DOHH2 (cell line): ENCODE data around the gene PDSS1.

Source experiments
- H3F3A ChIP-seq: fragments of 200-600 bp; sonication (generic), shearing (Covaris generic); 2 replicates; pipeline ENCODE4 v1.6.0; 2016; ENCODE audit warnings: antibody characterized with exemption, mild to moderate bottlenecking; ENCODE audit not compliant: control insufficient read depth, insufficient read depth
- H3K27ac ChIP-seq: fragments of 200-600 bp; sonication (generic); 2 replicates; pipeline ENCODE4 v1.5.1; 2014; ENCODE audit warnings: low read depth, mild to moderate bottlenecking, low read length, moderate library complexity
- H3K27me3 ChIP-seq: fragments of 200-600 bp; sonication (generic); 2 replicates; pipeline ENCODE4 v1.6.1; 2014; ENCODE audit warnings: mild to moderate bottlenecking, low read length, mixed read lengths; ENCODE audit not compliant: control insufficient read depth
- H3K36me3 ChIP-seq: fragments of 200-600 bp; sonication (generic); 2 replicates; pipeline ENCODE4 v1.6.1; 2014; ENCODE audit warnings: mild to moderate bottlenecking, low read length, moderate library complexity, mixed read lengths; ENCODE audit not compliant: control insufficient read depth
- H3K4me1 ChIP-seq: fragments of 200-600 bp; sonication (generic); 2 replicates; pipeline ENCODE4 v1.6.1; 2014; ENCODE audit warnings: mild to moderate bottlenecking, low read length, mixed read lengths; ENCODE audit not compliant: control insufficient read depth
- H3K4me2 ChIP-seq: fragments of 200-600 bp; sonication (generic); 2 replicates; pipeline ENCODE4 v1.6.0; 2014; ENCODE audit warnings: mild to moderate bottlenecking, low read length, moderate library complexity
- H3K4me3 ChIP-seq: fragments of 200-600 bp; sonication (generic); 2 replicates; pipeline ENCODE4 v1.5.1; 2014; ENCODE audit warnings: mild to moderate bottlenecking, low read length, mixed read lengths
- H3K79me2 ChIP-seq: fragments of 200-600 bp; sonication (generic); 2 replicates; pipeline ENCODE4 v1.6.1; 2014; ENCODE audit warnings: mild to moderate bottlenecking, low read length, mixed read lengths; ENCODE audit not compliant: control insufficient read depth
- H3K9me2 ChIP-seq: fragments of 200-600 bp; sonication (generic); replicated peaks from 2 replicates; pipeline ENCODE4 v1.6.1; 2014; ENCODE audit warnings: mild to moderate bottlenecking, low read length, mixed read lengths; ENCODE audit not compliant: control insufficient read depth
- H3K9me3 ChIP-seq: fragments of 200-600 bp; sonication (generic); 2 replicates; pipeline ENCODE4 v1.6.1; 2014; ENCODE audit warnings: antibody characterized with exemption, low read length, mixed read lengths; ENCODE audit not compliant: control insufficient read depth, insufficient read depth
- H4K20me1 ChIP-seq: fragments of 200-600 bp; sonication (generic); 2 replicates; pipeline ENCODE4 v1.6.0; 2014; ENCODE audit warnings: low read depth, mild to moderate bottlenecking, antibody characterized with exemption, low read length, moderate library complexity; ENCODE audit not compliant: control insufficient read depth, insufficient read depth
- CTCF ChIP-seq: fragments of 200-600 bp; sonication (generic); IDR thresholded peaks from one replicate; pipeline ENCODE4 v1.5.1; 2014; ENCODE audit warnings: antibody characterized with exemption, mild to moderate bottlenecking, low read depth, low read length; ENCODE audit not compliant: poor library complexity, severe bottlenecking
- EZH2phosphoT487 ChIP-seq: fragments of 200-600 bp; sonication (generic); IDR thresholded peaks from 2 replicates; pipeline ENCODE4 v1.6.1; 2017; ENCODE audit warnings: borderline replicate concordance, mild to moderate bottlenecking, antibody characterized with exemption, low read length, moderate library complexity, mixed read lengths

PDSS1 gene

GRCh38 chr10:26730552-26730951 is 33.1 kb downstream of the PDSS1 start:
- H3K4me2 ChIP-seq, result no peak overlapping the region
- no peak overlapping the region for H3K4me3 ChIP-seq
- H3K27me3 ChIP-seq, result no peaks in the 10 kb centered on the region
- H3K27ac ChIP-seq, result no peak overlapping the region
- no peaks in the 10 kb centered on the region for H3K9me2 ChIP-seq
- H3K4me1 ChIP-seq, result peaks cover 15% of the 10 kb centered on the region
- TF ChIP-seq CTCF (no peak), EZH2phosphoT487 (no peak)
- no peaks in the 10 kb centered on the region for H4K20me1 ChIP-seq
- H3K9me3 ChIP-seq, result no peaks in the 10 kb centered on the region
- peaks cover 71% of the 10 kb centered on the region for H3K36me3 ChIP-seq
- peaks cover 7% of the 10 kb centered on the region for H3K79me2 ChIP-seq
- peaks cover under 1% of the 10 kb centered on the region; the same call in 1 of the 2 replicates for H3F3A ChIP-seq

- Histone ChIP-seq H3K27ac (no peak overlapping the region), H3K36me3 (peaks cover 77% of the 10 kb centered on the region), H3K9me2 (no peaks in the 10 kb centered on the region), H4K20me1 (no peaks in the 10 kb centered on the region), H3K4me2 (no peak overlapping the region), H3K79me2 (peaks cover 12% of the 10 kb centered on the region), H3F3A (peaks cover 14% of the 10 kb centered on the region), H3K4me3 (no peak overlapping the region), H3K9me3 (no peaks in the 10 kb centered on the region), H3K27me3 (no peaks in the 10 kb centered on the region), H3K4me1 (peaks cover 36% of the 10 kb centered on the region)
- TF ChIP-seq EZH2phosphoT487 (no peak), CTCF (no peak)
Observed at GRCh38 chr10:26733750-26734568, 36.5 kb downstream of the PDSS1 start.

- Histone ChIP-seq H3K27ac (no peak overlapping the region), H3K4me3 (no peak overlapping the region), H3K4me1 (peaks cover 51% of the 10 kb centered on the region), H3K79me2 (peaks cover 14% of the 10 kb centered on the region), H3K36me3 (peaks cover 79% of the 10 kb centered on the region), H3K9me3 (no peaks in the 10 kb centered on the region), H3K9me2 (no peaks in the 10 kb centered on the region), H3F3A (peaks cover 21% of the 10 kb centered on the region), H4K20me1 (no peaks in the 10 kb centered on the region), H3K27me3 (no peaks in the 10 kb centered on the region), H3K4me2 (no peak overlapping the region)
- TF ChIP-seq CTCF, result no peak
- TF ChIP-seq EZH2phosphoT487, result no peak
Observed at GRCh38 chr10:26735435-26735834, 37.9 kb downstream of the PDSS1 start.
